Gastrocnemius medialis (tissue), 4 donors: Measurements from ENCODE around the gene ABT1.

ENCODE experiments used
- POLR2A ChIP-seq, 2 donors: fragments of 450-650 bp; IDR thresholded peaks; one replicate each; pipeline ENCODE4 v1.6.1; 2017; ENCODE audit warnings: antibody characterized with exemption in 2 of 2, mild to moderate bottlenecking in 2 of 2, moderate library complexity in 2 of 2
- TF ChIP-seq, protein P1 (sequence below), 5 experiments: fragments of 450-650 bp in 3 of 5; fragments of 200-600 bp in 2 of 5; sonication (generic) in 2 of 5; IDR thresholded peaks in 4 of 5; conservative IDR thresholded peaks in 1 of 5; 1 replicate in 4 of 5; 2 replicates in 1 of 5; pipeline ENCODE4 v1.5.1; 2016 to 2019; ENCODE audit warnings: antibody characterized with exemption in 5 of 5, mild to moderate bottlenecking in 3 of 5, moderate library complexity in 3 of 5

DNA sequence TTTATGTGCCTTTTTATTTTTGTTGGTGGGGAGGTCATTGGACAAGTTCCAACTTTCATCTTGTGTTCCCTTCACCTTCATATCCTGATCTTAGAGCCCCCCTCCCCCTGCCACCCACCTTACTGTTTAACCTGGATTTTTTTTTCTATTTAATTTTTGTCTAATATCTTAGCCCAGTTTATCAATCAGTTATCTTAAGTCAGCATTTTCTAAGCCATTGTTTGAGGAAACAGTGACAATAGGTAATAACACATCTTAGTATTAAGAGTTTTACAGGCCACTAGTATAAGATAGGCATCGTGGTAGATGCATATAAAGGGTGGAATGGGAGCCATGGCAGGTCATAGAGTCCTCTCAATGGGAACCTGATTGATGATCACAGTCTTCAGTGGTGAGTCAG is 2.4 kb downstream of the ABT1 start:
- TF ChIP-seq POLR2A (IDR thresholded peaks at IDR 0.05), result no peak
- TF ChIP-seq, protein P1, sequence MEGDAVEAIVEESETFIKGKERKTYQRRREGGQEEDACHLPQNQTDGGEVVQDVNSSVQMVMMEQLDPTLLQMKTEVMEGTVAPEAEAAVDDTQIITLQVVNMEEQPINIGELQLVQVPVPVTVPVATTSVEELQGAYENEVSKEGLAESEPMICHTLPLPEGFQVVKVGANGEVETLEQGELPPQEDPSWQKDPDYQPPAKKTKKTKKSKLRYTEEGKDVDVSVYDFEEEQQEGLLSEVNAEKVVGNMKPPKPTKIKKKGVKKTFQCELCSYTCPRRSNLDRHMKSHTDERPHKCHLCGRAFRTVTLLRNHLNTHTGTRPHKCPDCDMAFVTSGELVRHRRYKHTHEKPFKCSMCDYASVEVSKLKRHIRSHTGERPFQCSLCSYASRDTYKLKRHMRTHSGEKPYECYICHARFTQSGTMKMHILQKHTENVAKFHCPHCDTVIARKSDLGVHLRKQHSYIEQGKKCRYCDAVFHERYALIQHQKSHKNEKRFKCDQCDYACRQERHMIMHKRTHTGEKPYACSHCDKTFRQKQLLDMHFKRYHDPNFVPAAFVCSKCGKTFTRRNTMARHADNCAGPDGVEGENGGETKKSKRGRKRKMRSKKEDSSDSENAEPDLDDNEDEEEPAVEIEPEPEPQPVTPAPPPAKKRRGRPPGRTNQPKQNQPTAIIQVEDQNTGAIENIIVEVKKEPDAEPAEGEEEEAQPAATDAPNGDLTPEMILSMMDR (IDR thresholded peaks at IDR 0.05 in 4 of 5, conservative IDR thresholded peaks at IDR 0.05 in 1 of 5), result no peak
